ENCODE measurements around the gene PPARD.

The PPARD gene

GRCh38 chr6:35357677-35358076 is 15.3 kb downstream of the PPARD start:
- in situ Hi-C loops (cut with MboI; ENCODE audit: low pct_unique_long_range_greater_than_20kb, low sequenced_read_pairs, unreplicated experiment) = no loop called here
- no peak for DNase-seq (ENCODE audit: low spot score)
- no peak for TF ChIP-seq CTCF (IDR thresholded peaks at IDR 0.05; ENCODE audit: extremely low read depth, insufficient read depth, missing control alignments)

GRCh38 chr6:35358086-35358485 is 15.7 kb downstream of the PPARD start:
- in situ Hi-C loops (cut with MboI; ENCODE audit: low pct_unique_long_range_greater_than_20kb, low sequenced_read_pairs, unreplicated experiment) = no loop called here
- DNase-seq (ENCODE audit: low spot score) = no peak
- no peak for TF ChIP-seq CTCF (IDR thresholded peaks at IDR 0.05; ENCODE audit: extremely low read depth, insufficient read depth, missing control alignments)

DNA sequence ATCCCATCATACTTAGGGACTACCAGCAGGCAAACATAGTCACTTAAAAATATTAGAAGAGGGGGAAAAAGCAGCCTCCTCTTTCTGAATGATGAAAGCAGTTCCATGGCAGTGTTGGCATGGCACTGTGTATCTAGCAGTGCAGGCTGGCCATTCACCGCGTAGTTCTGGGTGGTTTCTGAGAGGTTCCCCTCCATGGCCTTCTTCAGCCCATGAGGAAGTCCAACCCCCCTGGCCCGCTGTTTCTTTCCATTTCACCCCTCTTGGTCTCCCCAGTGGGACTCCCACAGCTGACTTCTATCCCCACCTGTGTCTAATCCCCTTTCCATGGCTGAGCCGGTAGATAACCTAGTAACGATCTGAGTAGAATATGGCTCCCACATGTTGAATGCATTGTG is 17.0 kb downstream of the PPARD start:
- in situ Hi-C loops (cut with MboI; ENCODE audit: low pct_unique_long_range_greater_than_20kb, low sequenced_read_pairs, unreplicated experiment) = no loop called here
- DNase-seq (ENCODE audit: low spot score) = no peak
- TF ChIP-seq CTCF (IDR thresholded peaks at IDR 0.05; ENCODE audit: extremely low read depth, insufficient read depth, missing control alignments) = no peak

DNA sequence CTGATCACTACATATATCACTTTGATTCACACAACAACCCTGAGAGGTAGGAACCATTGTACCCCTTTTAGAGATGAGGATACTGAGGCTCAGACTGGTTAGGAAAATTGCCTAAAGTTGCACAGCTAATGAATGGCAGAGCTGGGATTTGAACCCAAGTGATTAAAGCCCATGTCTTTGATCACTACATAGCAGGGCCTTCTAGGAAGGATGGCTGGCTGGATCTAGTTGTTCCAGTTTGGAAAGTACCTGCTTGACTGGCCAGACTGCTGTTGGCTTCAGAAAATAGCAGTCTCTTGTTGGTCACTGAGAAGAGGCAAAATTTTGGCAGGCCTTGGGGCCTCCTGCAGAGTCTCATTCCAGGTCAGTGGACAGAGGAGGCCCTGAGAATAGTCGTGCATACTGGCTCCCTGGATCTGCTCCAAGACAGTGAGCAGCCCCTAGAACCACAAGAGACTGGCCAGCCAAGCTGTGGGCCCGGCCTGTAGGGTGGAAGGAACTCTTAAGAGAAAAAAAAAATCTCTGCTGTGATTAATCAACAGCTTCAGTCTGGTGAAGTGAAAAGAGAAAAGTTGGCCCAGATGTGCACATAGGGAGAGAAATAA is 17.5 kb downstream of the PPARD start:
- no peak for DNase-seq (ENCODE audit: low spot score)
- in situ Hi-C loops (cut with MboI; ENCODE audit: low pct_unique_long_range_greater_than_20kb, low sequenced_read_pairs, unreplicated experiment) = no loop called here
- TF ChIP-seq CTCF (IDR thresholded peaks at IDR 0.05; ENCODE audit: extremely low read depth, insufficient read depth, missing control alignments) = no peak

DNA sequence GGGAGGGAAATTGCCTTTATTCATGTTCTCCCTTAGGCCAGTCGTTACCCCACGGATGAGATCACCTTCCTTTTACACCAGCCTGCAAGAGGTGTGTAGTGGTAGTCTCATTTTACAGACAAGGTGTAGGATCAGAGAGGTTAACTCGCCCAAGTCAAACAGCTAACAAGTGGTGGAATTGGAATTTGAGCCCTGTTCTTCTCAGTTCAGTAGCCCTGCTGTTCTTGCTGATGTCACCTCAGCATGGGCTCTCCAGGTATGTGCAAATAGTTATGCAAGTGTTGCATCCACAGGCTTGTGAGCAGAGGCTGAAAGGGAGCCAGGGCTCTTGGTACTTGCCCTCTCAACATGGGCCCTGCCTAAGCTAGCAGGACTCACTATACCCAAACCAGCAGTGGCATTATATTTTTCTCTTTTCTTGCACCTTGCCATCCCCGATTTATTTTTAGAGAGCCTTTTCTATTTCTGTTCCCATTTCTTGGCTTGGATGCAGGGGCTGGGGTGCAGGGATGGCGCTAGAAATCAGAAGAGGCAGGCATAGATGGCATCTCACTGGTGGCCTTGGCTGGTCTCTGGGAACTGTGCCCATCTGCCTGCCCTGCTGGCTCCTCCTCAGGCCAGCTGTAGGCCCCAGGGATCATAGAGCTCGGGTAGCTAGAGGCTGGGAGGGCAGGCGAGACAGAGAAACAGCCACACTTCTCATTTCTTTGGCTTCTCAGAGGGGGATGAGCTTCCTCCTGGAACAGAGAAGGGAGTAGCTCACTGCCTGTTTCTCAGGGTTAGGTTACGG is 18.2 kb downstream of the PPARD start:
- no peak for DNase-seq (ENCODE audit: low spot score)
- in situ Hi-C loops (cut with MboI; ENCODE audit: low pct_unique_long_range_greater_than_20kb, low sequenced_read_pairs, unreplicated experiment) = no loop called here
- no peak for TF ChIP-seq CTCF (IDR thresholded peaks at IDR 0.05; ENCODE audit: extremely low read depth, insufficient read depth, missing control alignments)

DNA sequence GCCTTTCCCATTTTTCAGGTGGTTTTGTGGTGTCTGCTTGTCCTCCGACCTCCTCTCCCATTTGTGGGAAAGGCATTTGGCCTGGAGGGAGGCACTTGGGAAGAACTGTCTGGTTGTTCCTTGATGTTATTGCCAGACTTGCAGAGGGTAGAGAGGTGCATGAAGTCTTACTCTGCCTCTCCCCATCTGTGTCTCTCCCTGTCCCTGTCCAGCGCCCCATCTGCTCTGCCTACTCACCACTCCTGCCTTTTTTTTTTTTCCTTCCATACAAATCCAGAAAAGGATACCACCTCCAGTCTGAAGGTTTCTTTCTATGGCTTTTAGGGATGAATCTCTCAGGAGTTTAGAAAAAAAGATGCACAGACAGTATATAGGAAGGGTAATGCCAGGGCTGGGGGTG is 19.8 kb downstream of the PPARD start:
- no peak for DNase-seq (ENCODE audit: low spot score)

More for the DNA sequence above, 19.8 kb downstream of the PPARD start:
- no peak for TF ChIP-seq CTCF (IDR thresholded peaks at IDR 0.05; ENCODE audit: extremely low read depth, insufficient read depth, missing control alignments)
- in situ Hi-C loops (cut with MboI; ENCODE audit: low pct_unique_long_range_greater_than_20kb, low sequenced_read_pairs, unreplicated experiment) = no loop called here
